Fibroblast of lung (primary cell): ENCODE results near the gene ITPR2.

Source experiments
- EZH2 ChIP-seq: IDR thresholded peaks from 2 replicates; pipeline ENCODE4 v1.5.1; 2012; ENCODE audit warnings: low read length, control low read depth, mild to moderate bottlenecking; ENCODE audit errors: missing control alignments
- TF ChIP-seq, protein P1 (sequence below), 2 donors: IDR thresholded peaks in 1 of 2; conservative IDR thresholded peaks in 1 of 2; 1 replicate in 1 of 2; 2 replicates in 1 of 2; pipeline ENCODE4 v1.5.1; 2011 to 2012; ENCODE audit warnings: low read length in 2 of 2, control low read depth in 1 of 2, inconsistent platforms in 1 of 2, low read depth in 1 of 2, mild to moderate bottlenecking in 1 of 2

DNA sequence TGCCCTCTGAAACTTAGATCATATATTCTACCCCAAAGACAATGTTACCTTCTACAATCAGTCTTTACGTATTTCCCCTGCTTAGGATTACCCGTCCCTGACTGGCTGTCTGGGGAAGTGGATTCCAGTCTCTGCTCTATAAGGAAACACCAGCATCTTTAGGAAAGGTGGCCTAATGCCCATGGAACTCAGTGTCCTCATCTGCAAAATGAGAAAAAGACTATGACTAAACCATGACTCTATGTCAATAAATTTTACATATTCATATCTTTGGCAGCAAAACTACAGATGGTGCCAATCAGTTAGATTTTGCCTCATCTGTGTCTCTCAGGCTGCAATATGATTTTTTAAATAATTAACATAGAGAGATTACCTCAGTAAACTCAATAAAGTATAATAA, 133.8 kb downstream of the ITPR2 start:
- TF ChIP-seq, protein P1, sequence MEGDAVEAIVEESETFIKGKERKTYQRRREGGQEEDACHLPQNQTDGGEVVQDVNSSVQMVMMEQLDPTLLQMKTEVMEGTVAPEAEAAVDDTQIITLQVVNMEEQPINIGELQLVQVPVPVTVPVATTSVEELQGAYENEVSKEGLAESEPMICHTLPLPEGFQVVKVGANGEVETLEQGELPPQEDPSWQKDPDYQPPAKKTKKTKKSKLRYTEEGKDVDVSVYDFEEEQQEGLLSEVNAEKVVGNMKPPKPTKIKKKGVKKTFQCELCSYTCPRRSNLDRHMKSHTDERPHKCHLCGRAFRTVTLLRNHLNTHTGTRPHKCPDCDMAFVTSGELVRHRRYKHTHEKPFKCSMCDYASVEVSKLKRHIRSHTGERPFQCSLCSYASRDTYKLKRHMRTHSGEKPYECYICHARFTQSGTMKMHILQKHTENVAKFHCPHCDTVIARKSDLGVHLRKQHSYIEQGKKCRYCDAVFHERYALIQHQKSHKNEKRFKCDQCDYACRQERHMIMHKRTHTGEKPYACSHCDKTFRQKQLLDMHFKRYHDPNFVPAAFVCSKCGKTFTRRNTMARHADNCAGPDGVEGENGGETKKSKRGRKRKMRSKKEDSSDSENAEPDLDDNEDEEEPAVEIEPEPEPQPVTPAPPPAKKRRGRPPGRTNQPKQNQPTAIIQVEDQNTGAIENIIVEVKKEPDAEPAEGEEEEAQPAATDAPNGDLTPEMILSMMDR (conservative IDR thresholded peaks at IDR 0.05 in 1 of 2, IDR thresholded peaks at IDR 0.05 in 1 of 2; ENCODE audit: low read depth in 1 of 2, low read length in 2 of 2) = no peak
- TF ChIP-seq EZH2 = no peak
